ENCODE results near the gene MAMDC4. TPM values are rescaled to one million over a fixed set of nuclear protein-coding genes. Genes with fewer than 3 reads are reported as not detected.

MAMDC4 gene
- total RNA-seq, 1 donor, result 1.1 TPM

DNA sequence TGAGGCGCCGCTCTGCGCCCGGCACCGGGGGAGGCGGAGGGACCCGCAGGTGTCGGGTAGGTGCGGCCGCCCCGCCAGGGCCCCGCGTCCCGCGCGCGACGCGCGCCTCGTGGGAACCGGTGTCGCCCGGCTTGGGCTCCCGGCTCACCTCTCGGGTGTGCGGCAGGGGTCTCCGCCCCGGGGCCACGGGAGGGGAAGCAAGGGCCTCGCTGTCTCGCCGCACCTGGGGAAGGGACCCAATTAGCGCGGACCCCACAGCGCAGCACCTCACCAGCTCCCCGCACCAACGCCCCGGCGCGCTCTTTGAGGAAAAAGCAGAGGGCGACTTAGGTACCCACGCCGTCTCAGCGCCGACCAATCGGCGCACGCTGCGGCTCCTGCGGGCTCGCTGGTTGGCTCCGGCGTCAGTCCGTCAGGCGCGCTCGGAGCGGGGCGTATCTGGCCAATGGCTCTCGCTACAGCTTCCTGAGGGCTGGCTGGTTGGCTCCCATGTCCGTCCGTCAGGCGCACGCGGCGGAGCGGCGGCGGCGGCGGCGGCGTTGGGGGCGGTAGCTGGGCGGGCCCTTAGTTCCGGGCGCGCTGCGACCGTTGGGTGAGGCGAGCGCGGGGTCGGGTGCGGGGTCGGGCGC lies 33.9 kb downstream of the MAMDC4 start, which contains the start of gene TRAF2:
TSS of gene TRAF2 (plus strand) at position 567 of the 629 bp plus-strand sequence. CDS start 12,225 bp downstream, outside the sequence.
- peak; percentile 98 to 99 (median 98) for DNase-seq (ENCODE audit: low read depth in 2 of 3, low spot score in 2 of 3)

DNA sequence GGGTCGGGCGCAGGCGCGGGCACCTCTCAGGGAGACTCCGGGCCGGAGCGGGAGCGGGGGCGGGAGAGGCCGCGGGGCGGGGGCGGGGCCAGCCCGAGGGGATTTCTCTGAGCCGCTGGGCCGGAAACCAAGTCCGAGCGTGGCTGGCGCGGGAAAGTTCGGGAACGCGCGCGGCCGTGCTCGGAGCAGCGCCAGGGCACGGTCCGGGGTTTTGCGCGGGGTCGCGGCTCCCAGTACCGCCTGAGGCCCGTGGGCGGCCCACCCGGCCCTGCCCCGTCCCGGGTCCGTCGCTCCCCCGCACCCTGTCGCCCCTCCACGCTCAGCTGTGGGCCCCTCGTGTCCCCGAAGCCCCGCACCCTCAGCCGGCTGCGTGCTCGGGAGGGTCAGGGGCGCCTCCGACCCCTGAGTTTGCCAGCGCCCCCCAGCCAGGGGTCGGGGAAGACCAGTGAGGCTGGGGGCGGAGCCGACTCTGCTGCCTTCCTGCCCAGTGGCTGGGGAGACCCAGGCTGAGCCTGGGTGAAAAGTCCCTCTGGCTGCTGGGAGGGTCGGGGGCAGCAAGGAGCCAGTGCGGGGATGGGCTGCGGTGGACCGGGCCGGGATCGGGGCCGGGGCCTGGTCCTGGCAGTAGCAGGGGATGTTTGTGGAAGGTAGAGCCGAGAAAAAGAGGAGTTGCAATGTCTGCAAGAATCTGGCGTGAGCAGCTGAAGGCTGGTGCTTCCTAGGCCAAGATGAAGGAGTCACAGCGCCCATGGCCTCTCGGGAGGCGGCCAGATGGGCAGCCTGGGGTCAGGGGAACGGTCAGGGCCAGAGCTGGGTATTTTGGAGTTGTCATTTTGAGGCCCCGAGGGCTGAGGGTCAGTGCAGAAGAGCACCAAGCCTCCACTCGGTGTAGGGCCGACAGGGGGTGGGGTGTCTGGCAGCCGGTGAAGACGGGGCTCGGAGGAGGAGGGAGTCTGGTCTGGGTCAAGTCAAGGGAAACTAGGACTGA lies 34.8 kb downstream of the MAMDC4 start:
- peak in 2 of 3 donors; percentile 32 to 59 for DNase-seq (ENCODE audit: low read depth in 2 of 3, low spot score in 2 of 3)

DNA sequence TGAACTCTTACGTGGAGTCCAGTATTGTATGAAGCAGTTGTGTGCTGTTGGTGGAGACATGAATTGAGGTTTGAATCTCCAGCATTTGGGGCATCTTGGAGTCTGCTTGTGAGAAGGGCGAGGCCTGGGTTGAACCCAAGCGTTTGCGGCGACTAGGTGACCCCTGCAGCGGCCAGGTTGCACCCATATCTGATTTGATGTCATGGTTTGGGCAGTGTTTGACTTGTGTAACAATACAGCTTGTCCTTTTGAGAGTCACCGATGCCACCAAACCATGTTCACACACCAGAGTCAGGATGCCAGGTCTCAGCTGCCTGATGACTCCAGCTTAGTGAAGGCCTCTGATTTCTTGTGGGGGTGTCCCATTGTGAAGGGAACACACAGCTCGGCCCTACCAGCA lies 36.3 kb downstream of the MAMDC4 start:
- DNase-seq (ENCODE audit: low read depth in 2 of 3, low spot score in 2 of 3), result no peak

DNA sequence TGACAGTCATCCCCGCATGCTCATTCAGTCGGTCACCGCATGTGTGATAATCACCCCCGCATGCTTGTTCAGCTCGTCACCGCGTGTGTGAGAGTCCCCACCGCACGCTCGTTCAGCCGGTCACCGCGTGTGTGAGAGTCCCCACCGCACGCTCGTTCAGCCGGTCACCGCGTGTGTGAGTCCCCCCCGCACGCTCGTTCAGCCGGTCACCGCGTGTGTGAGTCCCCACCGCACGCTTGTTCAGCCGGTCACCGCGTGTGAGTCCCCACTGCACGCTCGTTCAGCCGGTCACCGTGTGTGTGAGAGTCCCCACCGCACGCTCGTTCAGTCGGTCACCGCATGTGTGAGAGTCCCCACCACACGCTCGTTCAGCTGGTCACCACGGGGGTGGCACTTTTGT lies 37.7 kb downstream of the MAMDC4 start:
- no peak for DNase-seq (ENCODE audit: low read depth in 2 of 3, low spot score in 2 of 3)

DNA sequence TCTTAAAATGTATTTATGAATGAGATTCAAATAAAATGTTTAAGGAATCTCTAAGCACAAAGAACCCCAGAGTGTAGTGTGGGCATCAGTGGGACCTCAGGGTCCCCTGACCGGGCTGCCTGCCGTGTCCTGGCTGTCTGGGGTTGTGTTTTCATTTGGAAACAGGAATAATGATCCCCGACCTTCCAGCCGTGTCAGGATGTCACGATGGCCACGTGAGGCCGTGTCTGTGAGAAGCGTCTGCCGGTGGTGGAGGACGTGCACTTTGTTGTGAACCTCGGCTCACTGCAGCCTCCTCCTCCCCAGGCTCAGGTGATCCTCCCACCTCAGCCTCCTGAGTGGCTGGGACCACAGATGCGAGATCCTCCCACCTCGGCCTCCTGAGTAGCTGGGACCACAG lies 38.5 kb downstream of the MAMDC4 start:
- no peak for DNase-seq (ENCODE audit: low read depth in 2 of 3, low spot score in 2 of 3)

DNA sequence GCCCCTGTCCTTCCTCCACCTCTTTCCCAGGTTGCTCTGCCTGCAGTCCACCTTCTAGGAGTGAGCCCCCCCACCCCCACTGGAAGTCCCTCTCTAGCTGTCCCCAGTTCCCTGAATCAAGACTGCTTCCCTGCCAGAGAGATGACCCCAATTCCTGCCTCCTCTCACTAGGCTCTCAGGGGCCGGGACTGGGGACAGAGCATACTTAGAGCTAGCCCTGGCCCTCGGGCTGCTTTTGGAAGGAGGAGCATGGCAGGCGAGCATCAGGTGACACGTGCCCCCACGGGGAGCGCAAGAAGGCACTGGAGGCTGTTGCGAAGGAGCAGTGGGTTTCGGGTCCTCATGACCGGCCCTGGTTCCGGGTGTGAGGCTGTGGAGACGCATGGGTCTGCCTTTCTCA lies 43.9 kb downstream of the MAMDC4 start:
- DNase-seq (ENCODE audit: low read depth in 2 of 3, low spot score in 2 of 3), result no peak

DNA sequence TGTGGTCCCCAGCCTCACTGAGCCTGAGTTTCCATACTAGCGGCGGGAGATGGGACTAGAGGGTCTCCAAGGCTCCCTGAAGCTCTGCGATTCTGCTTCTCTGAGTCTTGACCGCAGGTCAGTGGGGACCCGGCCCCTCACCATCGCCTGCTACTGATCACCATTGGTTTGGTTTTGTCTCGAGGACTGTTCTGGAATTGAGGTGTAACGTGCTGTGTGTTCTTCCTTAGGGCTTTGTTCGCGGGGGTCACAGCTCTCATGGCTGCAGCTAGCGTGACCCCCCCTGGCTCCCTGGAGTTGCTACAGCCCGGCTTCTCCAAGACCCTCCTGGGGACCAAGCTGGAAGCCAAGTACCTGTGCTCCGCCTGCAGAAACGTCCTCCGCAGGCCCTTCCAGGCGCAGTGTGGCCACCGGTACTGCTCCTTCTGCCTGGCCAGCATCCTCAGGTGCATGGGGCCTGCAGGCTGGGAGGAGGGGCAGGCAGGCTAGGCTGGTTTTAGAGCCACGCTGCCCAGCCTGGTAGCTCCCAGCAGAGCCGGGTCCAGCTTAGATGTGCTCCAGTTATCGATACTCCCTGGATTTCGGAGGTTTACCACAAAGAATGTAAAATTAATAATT lies 46.4 kb downstream of the MAMDC4 start:
- DNase-seq (ENCODE audit: low read depth in 2 of 3, low spot score in 2 of 3), result no peak

DNA sequence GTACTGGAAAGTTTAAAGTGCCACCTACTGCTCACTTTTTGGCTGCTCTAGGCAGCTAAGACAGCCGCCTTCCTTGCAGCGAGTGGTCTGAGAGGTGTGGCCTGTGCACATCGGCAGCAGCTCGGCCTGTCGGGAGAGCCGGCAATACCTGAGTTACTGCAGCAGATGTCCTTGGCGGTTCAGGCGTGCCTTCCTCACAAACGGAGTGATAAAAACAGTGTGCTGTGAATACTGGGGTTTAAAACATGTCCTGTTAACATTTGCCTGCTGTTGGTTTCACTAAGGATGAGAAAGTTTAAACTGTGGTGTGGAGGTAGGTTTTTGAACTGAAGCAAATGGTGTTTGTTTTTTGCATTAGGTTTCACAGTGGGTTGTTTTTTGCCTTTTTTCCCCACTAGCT lies 47.0 kb downstream of the MAMDC4 start:
- no peak for DNase-seq (ENCODE audit: low read depth in 2 of 3, low spot score in 2 of 3)

DNA sequence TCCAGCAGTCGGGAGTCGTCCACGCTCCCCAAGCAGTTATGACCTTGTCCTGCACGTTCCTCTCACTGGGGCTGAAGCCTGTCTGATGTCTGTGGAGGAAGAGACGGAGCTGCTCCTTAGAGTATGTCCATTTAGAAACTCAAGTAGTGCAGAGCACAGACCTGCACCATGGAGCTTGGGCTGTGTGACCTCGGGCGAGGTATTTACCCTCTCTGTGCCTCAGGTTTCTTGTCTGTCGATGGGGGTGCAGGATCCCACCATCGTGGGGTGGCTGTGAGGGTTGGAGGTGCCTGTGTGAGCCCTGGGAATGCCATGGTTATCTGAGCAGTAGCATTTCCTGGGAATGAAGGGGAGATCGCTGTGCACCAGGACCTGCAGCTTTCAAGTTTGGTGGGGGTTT lies 48.4 kb downstream of the MAMDC4 start:
- no peak for DNase-seq (ENCODE audit: low read depth in 2 of 3, low spot score in 2 of 3)

DNA sequence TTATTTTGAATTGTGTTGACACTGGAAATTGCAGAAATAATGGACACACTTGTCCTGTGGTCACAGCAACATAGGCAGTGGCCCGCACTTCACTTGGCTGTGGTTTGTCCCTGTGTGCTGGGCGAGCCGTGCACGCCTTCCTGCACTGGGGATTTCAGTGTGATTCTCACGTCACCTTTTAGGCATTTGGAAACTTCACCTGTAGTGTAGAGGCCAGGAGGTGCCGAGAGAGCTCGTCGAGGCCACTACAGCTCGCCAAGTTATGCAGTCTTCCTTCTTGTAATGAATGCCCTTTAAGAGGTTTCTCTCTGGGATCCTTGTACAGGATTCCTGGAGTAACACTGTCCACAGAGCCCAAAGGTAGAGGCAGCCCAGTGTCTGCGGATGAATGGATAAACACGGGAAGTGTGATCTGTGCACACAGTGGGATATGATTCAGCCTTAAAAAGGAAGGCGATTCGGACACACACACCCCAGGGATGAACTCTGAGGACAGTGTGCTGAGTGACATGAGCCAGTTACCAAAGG lies 48.9 kb downstream of the MAMDC4 start:
- no peak for DNase-seq (ENCODE audit: low read depth in 2 of 3, low spot score in 2 of 3)

DNA sequence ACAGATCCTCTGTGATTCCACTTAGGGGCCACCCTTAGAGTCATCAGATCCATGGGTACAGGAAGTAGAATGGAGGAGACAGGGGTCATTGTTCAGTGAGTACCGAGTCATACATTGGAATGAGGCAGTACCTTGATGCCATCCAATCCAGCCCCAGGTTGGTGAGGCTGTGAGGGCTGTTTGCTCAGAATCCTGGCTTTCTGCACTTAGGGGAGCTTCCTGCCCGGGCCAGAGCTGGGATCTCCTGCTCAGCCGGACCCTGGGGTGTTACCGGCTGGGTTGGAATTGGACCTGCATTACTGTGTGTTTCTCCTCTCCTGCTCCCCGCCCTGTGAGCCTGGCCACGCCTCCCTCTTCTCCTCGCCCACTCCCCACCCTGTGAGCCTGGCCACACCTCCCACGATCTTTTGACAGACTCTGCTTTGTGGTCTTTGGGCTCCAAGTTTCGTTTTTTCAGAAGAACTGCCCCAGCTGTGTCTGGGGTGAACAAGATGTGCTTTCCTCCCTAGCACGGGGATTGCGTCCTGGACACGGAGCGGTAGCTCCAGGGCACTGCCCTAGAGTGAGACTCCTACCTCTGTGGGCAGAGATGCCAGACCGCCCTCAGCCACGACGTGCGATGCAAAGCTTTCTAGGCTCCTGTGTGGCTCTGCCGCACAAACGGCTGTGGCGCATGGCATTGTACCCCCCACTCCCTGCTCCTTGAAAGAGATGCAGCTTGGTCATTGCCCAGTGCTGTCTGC lies 49.5 kb downstream of the MAMDC4 start:
- DNase-seq (ENCODE audit: low read depth in 2 of 3, low spot score in 2 of 3), result peak; percentile 36 to 53 (median 47)

DNA sequence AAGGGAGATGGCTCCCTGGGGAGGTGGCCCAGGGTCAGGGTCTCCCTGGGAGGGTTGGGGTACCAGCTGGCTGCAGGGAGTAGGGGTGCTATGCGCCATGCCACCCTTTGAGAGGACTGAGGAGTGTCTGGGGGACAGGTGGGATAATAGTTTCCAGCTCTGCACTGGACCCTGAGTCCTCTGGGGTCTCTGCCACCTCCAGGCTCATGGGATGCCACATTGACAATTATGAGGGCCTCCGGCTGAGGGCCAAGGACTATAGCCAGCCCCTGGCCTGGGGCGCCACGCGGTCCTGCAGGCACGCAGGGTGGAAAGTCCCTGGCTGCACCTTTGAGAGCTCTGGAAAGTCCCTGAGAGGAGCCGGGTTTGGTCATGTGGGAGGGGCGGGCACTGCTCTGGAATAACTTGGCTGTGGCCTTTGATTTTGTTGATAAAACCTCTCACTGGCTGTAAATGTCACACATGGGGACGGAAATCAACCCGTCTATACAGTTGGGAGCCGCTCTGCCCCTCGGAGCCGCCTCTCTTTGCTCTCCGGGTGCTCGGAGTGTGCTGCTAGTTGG lies 50.2 kb downstream of the MAMDC4 start:
- DNase-seq (ENCODE audit: low read depth in 2 of 3, low spot score in 2 of 3), result peak; percentile 58 to 85 (median 70)

DNA sequence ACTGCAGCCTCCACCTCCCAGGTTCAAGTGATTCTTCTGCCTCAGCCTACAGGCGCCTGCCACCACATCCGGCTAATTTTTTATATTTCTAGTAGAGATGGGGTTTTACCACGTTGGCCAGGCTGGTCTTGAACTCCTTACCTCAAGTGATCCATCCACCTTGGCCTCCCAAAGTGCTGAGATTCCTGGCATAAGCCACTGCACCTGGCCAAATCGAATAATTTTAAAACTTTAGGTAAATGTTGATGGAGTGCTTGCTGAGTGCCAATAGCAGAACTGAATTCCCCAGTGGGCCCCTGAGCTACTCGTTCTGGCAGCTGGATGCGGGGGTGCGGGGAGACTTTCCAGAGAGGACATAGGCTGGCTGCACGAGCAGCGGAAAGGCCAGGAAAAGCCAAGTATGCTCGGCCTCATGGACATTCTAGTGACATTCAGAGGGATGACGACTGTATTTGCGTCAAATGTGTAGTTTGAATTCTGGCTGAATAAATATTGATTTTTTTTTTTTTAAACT lies 51.0 kb downstream of the MAMDC4 start:
- DNase-seq (ENCODE audit: low read depth in 2 of 3, low spot score in 2 of 3), result no peak

DNA sequence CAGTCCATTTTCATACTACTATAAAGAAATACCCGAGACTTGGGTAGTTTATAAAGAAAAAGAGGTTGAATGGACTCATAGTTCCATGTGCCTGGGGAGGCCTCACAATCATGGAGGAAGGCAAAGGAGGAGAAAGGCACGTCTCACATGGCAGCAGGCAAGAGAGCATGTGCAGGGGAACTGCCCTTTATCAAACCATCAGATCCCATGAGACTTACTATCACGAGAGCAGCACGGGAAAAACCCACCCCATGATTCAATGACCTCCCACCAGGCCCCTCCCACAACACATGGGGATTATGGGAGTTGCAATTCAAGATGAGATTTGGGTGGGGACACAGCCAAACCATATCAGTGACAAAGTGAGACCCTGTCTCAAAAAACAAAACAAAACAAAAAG lies 54.1 kb downstream of the MAMDC4 start:
- DNase-seq (ENCODE audit: low read depth in 2 of 3, low spot score in 2 of 3), result no peak

DNA sequence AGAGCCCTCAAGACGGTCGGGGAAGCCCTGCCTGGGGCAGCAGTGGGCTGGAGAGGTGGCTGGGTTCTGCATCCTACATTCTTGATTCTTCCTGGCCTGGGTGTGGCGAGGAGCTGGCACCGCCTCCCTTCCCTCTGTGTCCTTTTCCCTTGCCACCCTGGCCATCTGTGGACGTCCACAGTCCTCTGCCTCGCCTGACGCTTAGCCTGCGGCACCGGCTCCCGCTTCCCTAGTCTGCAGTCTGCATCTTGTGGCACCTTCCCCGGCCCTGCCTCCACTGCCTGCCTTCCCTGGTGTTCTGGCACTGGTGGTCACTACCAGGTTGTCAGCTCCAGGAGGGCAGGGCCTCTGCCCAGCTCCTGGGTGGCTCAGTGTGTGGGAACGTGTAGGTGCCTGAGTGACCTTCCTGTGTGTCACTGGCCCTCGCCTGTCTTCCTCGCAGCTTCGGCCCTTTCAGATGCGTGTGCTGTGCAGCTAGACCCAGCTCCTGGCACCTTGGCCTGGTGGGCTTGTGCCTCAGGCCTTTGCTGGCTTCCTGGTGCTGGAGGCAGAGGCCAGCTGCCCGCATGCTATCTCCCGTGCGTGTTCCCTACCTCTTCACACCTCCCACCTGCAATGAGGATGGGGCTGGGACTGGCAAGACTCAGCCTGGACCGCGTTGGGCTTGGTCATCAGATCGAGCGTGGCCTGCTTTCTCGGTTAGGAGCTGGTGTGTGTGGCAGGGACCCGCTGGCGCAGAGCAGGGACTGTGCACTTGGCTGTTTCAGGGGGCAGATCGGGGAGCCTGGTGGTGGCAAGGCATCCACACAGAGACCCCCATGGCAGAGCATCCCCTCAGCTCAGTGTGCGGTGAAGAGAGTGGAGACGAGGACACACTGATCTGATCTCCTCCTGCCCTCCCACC lies 55.1 kb downstream of the MAMDC4 start:
- no peak for DNase-seq (ENCODE audit: low read depth in 2 of 3, low spot score in 2 of 3)

Measured in hematopoietic multipotent progenitor cell (in vitro differentiated cells).